Measurements from ENCODE around the gene GLI3.

The GLI3 gene

GRCh38 chr7:42099470-42100155 lies 137.4 kb downstream of the GLI3 start:
- DNase-seq, result no peak

GRCh38 chr7:42099066-42099465 lies 137.9 kb downstream of the GLI3 start:
- DNase-seq, result no peak

- no peak for DNase-seq
Observed at GRCh38 chr7:42097752-42098151, 139.3 kb downstream of the GLI3 start.

DNA sequence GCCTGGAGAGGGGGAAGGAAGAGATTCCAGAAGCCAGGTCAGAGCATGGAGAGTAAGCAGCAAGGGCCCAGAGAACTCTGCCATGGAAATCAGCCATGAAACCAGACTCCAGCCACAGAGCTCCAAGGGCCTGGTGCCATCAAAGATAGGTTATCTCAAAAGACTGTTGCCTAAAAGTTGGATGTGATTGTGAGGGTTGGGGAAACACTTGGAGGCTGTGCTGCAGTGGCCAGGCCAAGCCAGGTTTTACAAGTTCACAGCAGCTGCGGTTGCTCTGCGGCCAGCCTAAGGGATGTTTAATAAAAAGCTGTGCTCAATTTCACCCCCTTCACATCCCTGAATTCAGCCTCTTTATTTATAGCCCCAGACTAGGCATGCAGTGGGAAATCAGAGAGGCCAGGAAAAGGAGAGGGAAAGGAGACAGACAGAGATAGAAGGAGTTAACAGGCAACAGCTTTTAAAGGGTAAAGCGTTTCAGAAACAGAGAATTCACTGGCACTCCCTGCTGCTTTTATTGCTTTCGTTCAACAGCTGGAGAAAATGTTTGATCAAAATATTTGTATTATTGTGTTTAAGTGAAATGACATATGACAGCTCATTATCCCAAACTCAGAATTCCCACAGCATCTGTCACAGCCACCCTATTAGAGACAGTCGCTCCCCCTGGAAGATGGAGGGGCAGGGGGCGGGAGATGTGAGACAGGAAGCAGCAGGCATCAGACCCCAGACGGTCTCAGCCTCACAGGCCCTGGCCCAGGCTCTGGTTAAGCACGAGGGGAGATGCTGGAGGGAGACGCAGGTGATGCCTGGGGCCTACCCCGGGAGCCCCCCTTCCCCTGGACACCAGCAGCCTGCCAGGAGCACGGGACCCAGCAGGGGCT lies 140.1 kb downstream of the GLI3 start:
- DNase-seq, result no peak

GRCh38 chr7:42096268-42096667 lies 140.7 kb downstream of the GLI3 start:
- DNase-seq, result no peak

DNA sequence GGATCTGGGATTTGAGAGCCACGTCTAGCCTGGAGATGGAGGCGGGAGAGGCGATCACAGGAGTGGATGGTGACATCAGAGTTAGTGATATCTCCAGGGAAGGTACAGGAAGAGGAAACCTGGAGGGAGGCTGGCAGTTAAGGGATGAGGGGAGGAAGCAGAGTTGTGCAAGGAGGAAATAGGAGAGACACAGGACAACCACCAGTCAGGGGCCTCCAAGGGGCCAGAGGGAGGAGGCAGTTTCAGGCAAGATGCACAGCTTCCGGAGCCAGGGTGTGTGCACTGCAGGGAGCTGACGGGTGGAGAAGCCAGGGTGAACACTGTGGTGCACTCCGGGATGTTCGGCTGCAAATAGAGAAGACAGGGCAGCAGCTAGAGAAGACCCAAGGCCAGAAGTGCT lies 141.2 kb downstream of the GLI3 start:
- DNase-seq, result no peak

- no peak for DNase-seq
Observed at GRCh38 chr7:42093349-42093905, 143.6 kb downstream of the GLI3 start.

- no peak for DNase-seq
Observed at GRCh38 chr7:42091461-42092291, 145.3 kb downstream of the GLI3 start.

- DNase-seq, result no peak
Observed at GRCh38 chr7:42090806-42091205, 146.2 kb downstream of the GLI3 start.

DNA sequence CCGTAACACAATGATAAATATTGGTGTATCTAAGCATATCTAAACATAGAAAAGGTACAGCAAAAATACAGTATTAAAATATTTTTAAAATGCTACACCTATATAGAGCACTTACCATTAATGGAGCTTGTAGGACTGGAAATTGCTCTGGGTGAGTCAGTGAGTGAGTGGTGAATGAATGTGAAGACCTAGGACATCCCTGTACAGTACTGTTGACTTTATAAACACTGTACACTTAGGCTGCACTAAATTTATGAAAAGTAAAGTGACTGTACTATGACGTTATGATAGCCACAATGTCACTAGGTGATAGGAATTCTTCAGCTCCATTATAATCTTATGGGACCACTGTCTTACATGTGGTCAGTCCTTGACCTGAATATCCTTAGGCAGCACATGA lies 147.0 kb downstream of the GLI3 start:
- DNase-seq, result no peak

GRCh38 chr7:42087616-42088015 lies 149.4 kb downstream of the GLI3 start:
- DNase-seq, result no peak

DNA sequence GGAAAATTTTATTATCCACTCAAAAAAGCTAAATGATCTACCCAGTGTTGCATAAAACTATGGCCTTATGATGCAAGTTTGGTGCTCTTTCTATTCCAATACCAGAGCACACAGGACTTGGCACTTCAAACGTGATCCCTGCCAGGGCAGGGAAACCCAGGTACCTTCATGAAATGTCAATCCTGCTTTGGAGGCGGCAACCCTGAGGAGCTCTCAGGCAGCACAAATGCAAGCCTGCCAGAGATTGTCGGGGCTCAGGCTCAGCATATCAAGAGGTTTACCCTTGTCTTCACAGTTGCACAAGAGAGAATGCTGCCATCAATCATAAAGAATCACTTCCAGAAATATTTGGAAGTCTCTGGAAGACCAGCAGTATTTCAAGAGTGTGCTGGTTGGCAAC lies 151.5 kb downstream of the GLI3 start:
- DNase-seq, result no peak

DNA sequence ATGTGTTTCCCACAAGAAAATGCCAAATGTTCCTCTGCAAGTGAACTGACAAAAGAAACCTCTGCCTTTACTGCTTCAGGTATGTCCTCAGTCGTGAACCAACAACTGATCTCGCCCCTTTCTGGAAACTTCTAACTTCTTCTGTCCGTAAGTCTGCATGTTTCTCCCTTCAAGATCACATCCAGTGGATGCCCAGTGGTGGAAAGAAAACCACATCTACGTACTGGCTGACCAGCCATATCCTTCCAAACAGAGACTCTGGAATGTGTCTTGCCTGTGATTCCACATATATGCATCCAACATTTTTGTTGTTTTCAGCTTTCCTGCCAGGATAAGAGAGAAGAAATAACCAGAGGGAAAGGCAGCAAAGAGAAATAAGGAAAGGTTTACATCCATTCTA lies 152.7 kb downstream of the GLI3 start:
- DNase-seq, result no peak

GRCh38 chr7:42083284-42083683 lies 153.7 kb downstream of the GLI3 start:
- no peak for DNase-seq

DNA sequence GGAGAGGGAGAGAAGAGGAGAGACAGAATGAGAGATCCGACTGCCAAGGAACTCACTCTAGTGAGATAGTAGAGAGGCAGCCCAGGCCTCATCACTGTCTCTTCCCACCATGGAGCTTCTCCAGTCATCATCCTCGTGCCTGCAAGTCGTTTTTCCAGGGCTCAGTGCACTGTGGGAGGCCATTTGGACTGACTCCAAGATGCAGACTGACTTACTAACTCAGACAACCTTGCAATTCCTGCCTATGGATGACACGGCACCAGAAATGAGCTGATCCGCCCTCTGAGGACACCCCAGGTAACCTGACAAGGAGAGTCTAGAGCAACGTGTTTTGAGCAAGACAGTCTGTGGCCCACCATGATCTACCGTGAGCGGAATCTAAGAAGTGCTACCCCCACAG lies 154.9 kb downstream of the GLI3 start:
- DNase-seq, result no peak

DNA sequence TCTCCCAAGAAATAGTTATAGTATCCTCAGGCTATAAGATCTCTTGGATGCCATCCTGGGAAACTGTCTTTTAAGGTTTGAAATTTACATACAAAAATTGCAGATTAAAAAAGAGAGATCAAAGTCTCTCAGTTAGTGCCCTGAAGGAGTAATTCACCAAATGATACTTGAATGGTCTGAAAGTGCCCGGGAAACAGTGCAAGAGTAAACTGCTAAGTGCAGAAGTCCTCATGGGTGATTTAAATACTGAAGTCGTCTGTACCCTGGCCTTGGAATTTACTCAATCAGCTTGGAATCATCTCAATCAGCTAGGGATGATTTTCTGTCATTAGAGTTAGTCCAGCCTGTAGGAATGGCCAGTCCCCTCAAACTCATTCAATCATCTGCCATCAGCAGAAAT lies 155.3 kb downstream of the GLI3 start:
- DNase-seq, result no peak

DNA sequence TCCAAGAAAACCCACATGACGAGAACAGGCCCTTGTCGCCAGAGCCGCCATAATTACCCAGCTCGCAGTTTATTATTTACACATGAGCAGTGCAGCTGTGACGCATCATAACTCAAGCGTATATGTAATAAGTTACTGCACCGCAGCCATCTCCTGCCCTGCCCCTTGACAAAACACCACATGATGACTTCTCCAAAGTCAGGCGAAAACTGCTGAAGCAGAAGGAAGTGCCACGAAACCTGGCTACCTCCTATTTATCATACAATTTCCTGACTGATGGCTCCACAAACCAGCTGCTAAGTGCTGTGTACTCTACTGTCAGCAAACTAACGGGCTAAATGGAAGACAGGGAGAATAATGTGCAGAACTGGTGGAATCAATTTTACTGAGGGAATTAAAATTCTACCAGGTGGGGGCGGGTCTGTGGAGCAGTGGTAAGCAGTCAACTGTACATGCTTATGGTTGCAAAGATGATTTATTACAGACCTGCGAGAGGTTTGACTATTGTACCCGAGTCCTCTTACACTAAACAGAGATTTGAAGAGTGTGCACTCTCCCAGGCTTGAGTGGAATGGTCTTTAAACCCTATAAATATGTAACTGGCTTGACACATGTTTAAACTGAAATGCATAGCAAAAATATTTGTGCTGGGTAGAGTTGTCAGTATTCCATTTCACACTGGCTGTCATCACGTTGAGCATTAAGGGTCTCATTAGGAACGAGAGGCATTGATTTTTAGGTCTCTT lies 156.0 kb downstream of the GLI3 start:
- no peak for DNase-seq

DNA sequence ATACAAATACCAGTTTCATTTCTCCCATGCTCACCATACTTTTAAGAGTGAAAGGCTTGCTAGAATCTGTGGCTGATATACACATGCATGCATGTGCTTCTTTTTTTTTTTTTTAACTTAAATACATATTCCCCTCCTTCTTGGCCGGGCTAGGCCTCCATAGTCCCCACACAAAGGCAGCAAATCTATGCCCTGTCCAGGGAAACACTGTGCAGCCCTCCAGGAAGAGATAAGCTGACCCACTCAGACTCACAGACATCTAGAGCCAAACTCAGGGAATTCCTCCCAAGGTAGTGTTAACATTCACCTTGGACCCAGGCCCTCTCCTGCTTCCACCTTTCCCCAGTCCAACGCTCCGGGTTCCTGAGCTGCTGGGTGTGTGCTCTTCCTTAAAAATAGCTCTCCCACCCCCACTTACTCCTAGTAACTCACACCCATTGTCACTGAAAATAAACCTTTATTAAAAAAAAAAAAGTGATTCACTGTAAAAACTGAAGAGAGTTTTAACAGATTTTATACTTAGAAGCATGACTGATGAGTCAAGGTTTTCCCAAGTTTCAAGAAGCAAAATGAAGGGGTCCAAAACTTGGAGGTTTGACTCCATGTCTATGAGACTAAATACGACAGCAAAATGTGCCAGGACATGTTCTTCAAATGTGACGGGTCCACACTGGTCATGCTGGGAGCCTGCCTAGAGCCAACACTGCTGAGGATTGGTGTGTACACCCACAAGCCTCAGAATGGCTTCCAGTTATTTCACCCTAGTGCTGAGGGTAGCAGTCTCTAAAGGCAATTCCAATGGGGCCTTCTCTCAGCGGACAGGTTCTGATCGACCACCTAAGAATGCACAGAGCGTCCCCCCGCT lies 159.5 kb downstream of the GLI3 start:
- DNase-seq, result no peak

GRCh38 chr7:42076870-42077269 lies 160.1 kb downstream of the GLI3 start:
- DNase-seq, result no peak

- DNase-seq, result no peak
Observed at GRCh38 chr7:42075418-42075817, 161.6 kb downstream of the GLI3 start.

GRCh38 chr7:42074076-42074475 lies 162.9 kb downstream of the GLI3 start:
- no peak for DNase-seq

Measured in NCI-H187 (cell line).